ENCODE results near the gene EDDM3A. TPM values are rescaled to one million over a fixed set of nuclear protein-coding genes. Genes with fewer than 3 reads are reported as not detected.

Gene EDDM3A
- total and polyA plus RNA-seq, 10 of the 15 experiments (the other 5 are each of a cell fraction or from before 2014, with no cell fraction given) = not detected

DNA sequence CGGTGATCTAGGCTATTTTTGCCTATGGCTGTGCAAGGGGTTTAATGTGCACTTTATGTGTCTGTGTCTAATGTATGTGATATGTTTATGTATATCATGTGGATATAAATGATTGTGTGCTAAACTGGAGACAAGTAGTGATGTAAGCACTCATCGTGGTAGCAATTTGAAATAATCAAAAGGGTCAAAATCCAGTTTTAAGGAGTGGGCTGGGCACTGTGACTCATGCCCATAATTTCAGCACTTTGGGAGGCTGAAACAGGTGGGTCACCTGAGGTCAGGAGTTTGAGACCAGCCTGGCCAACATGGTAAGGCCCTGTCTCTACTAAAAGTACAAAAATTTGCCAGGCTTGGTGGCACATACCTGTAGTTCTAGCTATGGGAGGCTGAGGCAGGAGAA, 2.8 kb downstream of the EDDM3A start (continued):
- no peak for TF ChIP-seq GATAD2B (conservative IDR thresholded peaks at IDR 0.05; ENCODE audit: low read depth)

DNA sequence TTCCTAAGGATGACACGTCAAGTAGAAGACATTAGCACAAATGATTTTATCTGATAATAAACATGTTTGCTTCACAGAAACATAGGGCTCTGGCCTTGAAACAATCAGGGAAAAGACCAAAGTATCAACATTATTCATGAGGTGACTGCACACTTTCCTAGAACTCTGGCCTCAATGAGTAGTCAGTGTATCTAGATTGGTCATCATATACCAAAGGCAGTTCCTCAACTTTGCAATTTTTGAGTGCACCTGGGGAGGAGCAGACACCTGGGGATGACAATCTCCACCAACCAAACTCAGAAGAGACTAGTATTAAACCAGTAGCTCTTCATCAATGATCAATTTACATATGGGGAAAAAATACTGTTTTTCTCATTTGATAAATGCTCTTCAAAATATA, 4.5 kb downstream of the EDDM3A start:
- peaks cover 9% of the 10 kb centered on the region; the same call in 2 of the 3 replicates for H3K9me3 ChIP-seq (replicated peaks; ENCODE audit: control insufficient read depth, insufficient read depth, low read length)
- 0% methylated on average over 1 of the region's 1 CpG for WGBS (ENCODE audit: insufficient coverage, insufficient replicate concordance, low lambda C conversion rate, missing lambda C conversion rate)
- H3K4me2 ChIP-seq (ENCODE audit: control insufficient read depth, insufficient read depth) = no peak overlapping the region
- H3K79me2 ChIP-seq (ENCODE audit: control insufficient read depth, insufficient read depth, low read length) = no peaks in the 10 kb centered on the region
- no peaks in the 10 kb centered on the region for H3K4me1 ChIP-seq (ENCODE audit: control insufficient read depth, insufficient read depth, low read length)
- no peaks in the 10 kb centered on the region for H3K27me3 ChIP-seq (replicated peaks in 1 of 2; ENCODE audit: control insufficient read depth in 2 of 2, insufficient read depth in 2 of 2, low read length in 1 of 2)
- no peak overlapping the region for H3K9ac ChIP-seq (ENCODE audit: control insufficient read depth, insufficient read depth, low read length)
- intact Hi-C loops (cut with micrococcal nuclease; ENCODE audit: unreplicated experiment) (no loop called here), in situ Hi-C loops (cut with MboI) (no loop called here)
- no peak for ATAC-seq
- CTCF ChIA-PET = interaction anchor here (1.8 kb wide), 1 partner anchor 105 kb away, joined by 5 read pairs; no protein-coding TSS in a partner anchor
- no peak overlapping the region for H2AFZ ChIP-seq (ENCODE audit: control insufficient read depth, low read depth, low read length)
- DNase-seq (ENCODE audit: low read depth, low spot score) = no peak
- no peak for TF ChIP-seq NR2F1 (conservative IDR thresholded peaks at IDR 0.05)
- TF ChIP-seq, protein P1, sequence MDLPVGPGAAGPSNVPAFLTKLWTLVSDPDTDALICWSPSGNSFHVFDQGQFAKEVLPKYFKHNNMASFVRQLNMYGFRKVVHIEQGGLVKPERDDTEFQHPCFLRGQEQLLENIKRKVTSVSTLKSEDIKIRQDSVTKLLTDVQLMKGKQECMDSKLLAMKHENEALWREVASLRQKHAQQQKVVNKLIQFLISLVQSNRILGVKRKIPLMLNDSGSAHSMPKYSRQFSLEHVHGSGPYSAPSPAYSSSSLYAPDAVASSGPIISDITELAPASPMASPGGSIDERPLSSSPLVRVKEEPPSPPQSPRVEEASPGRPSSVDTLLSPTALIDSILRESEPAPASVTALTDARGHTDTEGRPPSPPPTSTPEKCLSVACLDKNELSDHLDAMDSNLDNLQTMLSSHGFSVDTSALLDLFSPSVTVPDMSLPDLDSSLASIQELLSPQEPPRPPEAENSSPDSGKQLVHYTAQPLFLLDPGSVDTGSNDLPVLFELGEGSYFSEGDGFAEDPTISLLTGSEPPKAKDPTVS (IDR thresholded peaks at IDR 0.05; ENCODE audit: low read depth, low read length) = no peak
- TF ChIP-seq MYC (IDR thresholded peaks at IDR 0.05; ENCODE audit: insufficient read depth, insufficient read length, insufficient replicate concordance, low read length, severe bottlenecking) = no peak
- TF ChIP-seq RFX5 (IDR thresholded peaks at IDR 0.05; ENCODE audit: low read depth, low read length) = no peak
- TF ChIP-seq MEF2A (IDR thresholded peaks at IDR 0.05; ENCODE audit: insufficient read depth, low read depth, low read length) = no peak
- TF ChIP-seq SIN3A (IDR thresholded peaks at IDR 0.05; ENCODE audit: low read depth, low read length) = no peak
- no peaks in the 10 kb centered on the region for H3K36me3 ChIP-seq (ENCODE audit: control insufficient read depth in 2 of 2, insufficient read depth in 2 of 2, low read length in 1 of 2)
- FAIRE-seq = no peak
- SMC1A ChIA-PET (ENCODE audit: uncharacterized antibody, unreplicated experiment) = interaction anchor here (1.1 kb wide), 1 partner anchor 14 kb away, joined by 3 read pairs; no protein-coding TSS in a partner anchor
- no peak overlapping the region for H3K27ac ChIP-seq (ENCODE audit: control insufficient read depth, insufficient read depth)
- H3K4me3 ChIP-seq = no peak overlapping the region
- BruUV-seq (replicated peaks) = no TSS peak
- no peaks in the 10 kb centered on the region for H4K20me1 ChIP-seq (ENCODE audit: control insufficient read depth, insufficient read depth)
- POLR2A ChIA-PET = no interaction called here
- RAD21 ChIA-PET (ENCODE audit: unreplicated experiment) = no interaction called here

Data from GM12878 (cell line).